ENCODE results near the gene PDZRN4.

- TF ChIP-seq CTCF (IDR thresholded peaks at IDR 0.05): no peak
- no peak for TF ChIP-seq POLR2A (IDR thresholded peaks at IDR 0.05)
Measured at GRCh38 chr12:41520869-41521268, 332.7 kb downstream of the PDZRN4 start.
